ENCODE data around the gene JUND.

The JUND gene

GRCh38 chr19:18308051-18308947, 26.9 kb upstream of the JUND start:
- no peak for DNase-seq (ENCODE audit: low read depth in 2 of 2)

GRCh38 chr19:18307271-18307681, 25.9 kb upstream of the JUND start:
- DNase-seq (ENCODE audit: low read depth in 2 of 2): no peak

GRCh38 chr19:18306888-18307260, 25.5 kb upstream of the JUND start:
- no peak for DNase-seq (ENCODE audit: low read depth in 2 of 2)

GRCh38 chr19:18306209-18306887, 24.9 kb upstream of the JUND start:
- no peak for DNase-seq (ENCODE audit: low read depth in 2 of 2)

- peak; percentile 70 to 78 for DNase-seq (ENCODE audit: low read depth in 2 of 2)
Measured at GRCh38 chr19:18304458-18305310, 23.3 kb upstream of the JUND start.

- DNase-seq (ENCODE audit: low read depth in 2 of 2): no peak
Measured at GRCh38 chr19:18304208-18304457, 22.7 kb upstream of the JUND start.

- no peak for DNase-seq (ENCODE audit: low read depth in 2 of 2)
Measured at GRCh38 chr19:18301718-18302111, 20.3 kb upstream of the JUND start.

- no peak for DNase-seq (ENCODE audit: low read depth in 2 of 2)
Measured at GRCh38 chr19:18300930-18301717, 19.7 kb upstream of the JUND start.

GRCh38 chr19:18299654-18300053, 18.2 kb upstream of the JUND start:
- no peak for DNase-seq (ENCODE audit: low read depth in 2 of 2)

GRCh38 chr19:18298601-18299000, 17.2 kb upstream of the JUND start:
- DNase-seq (ENCODE audit: low read depth in 2 of 2): no peak

GRCh38 chr19:18297308-18297707, 15.9 kb upstream of the JUND start:
- no peak for DNase-seq (ENCODE audit: low read depth in 2 of 2)

GRCh38 chr19:18295034-18295451, 13.6 kb upstream of the JUND start:
- no peak for DNase-seq (ENCODE audit: low read depth in 2 of 2)

- DNase-seq (ENCODE audit: low read depth in 2 of 2): peak; percentile 71 to 92
Measured at GRCh38 chr19:18294467-18294864, 13.0 kb upstream of the JUND start.

GRCh38 chr19:18293642-18294466, 12.4 kb upstream of the JUND start:
- DNase-seq (ENCODE audit: low read depth in 2 of 2): no peak

- peak in 1 of 2 experiments; percentile 65 for DNase-seq (ENCODE audit: low read depth in 2 of 2)
Measured at GRCh38 chr19:18292810-18293641, 11.6 kb upstream of the JUND start.

GRCh38 chr19:18292462-18292809, 11.0 kb upstream of the JUND start:
- no peak for DNase-seq (ENCODE audit: low read depth in 2 of 2)

GRCh38 chr19:18291590-18292461, 10.4 kb upstream of the JUND start:
- peak in 1 of 2 experiments; percentile 88 for DNase-seq (ENCODE audit: low read depth in 2 of 2)

- no peak for DNase-seq (ENCODE audit: low read depth in 2 of 2)
Measured at GRCh38 chr19:18291019-18291524, 9.7 kb upstream of the JUND start.

Measured in stimulated activated CD4-positive, alpha-beta T cell treated with anti-CD3 and anti-CD28 coated beads, Interleukin-12 subunit alpha, Interleukin-12 subunit beta, amount 100 ng/mL, for 24 hours (primary cell).